ENCODE data around the gene CCDC127. TPM values are rescaled to one million over a fixed set of nuclear protein-coding genes. Genes with fewer than 3 reads are reported as not detected.

The CCDC127 gene
- polyA plus RNA-seq, 1 experiment, result 4.5 TPM

DNA sequence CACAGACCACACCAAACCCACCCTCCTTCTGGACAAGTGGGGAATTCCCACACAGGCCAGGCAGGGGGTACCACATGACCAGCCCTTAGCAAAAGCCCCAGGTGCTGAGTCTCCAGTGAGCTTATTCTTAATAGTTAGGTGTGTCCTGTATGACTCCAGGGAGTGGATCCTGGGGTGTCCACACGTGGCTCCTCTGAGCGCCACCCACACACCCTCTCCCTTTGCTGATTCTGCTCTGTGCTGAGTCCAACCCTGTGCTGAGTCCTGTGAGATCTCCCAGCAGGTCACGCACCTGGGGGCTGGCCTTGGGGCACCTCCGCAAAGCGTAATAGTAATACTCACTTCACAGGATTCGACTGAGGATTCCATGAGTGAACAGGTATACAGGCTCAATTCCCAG is 14.0 kb downstream of the CCDC127 start:
- no peak for DNase-seq (ENCODE audit: low read depth)
- Histone ChIP-seq H3K4me3 (ENCODE audit: low read depth, low read length) (no peak overlapping the region), H3K27me3 (ENCODE audit: control insufficient read depth, insufficient read depth, low read length) (no peaks in the 10 kb centered on the region), H3K36me3 (ENCODE audit: control insufficient read depth, insufficient read depth, low read length) (peaks cover 6% of the 10 kb centered on the region)
- TF ChIP-seq, protein P1, sequence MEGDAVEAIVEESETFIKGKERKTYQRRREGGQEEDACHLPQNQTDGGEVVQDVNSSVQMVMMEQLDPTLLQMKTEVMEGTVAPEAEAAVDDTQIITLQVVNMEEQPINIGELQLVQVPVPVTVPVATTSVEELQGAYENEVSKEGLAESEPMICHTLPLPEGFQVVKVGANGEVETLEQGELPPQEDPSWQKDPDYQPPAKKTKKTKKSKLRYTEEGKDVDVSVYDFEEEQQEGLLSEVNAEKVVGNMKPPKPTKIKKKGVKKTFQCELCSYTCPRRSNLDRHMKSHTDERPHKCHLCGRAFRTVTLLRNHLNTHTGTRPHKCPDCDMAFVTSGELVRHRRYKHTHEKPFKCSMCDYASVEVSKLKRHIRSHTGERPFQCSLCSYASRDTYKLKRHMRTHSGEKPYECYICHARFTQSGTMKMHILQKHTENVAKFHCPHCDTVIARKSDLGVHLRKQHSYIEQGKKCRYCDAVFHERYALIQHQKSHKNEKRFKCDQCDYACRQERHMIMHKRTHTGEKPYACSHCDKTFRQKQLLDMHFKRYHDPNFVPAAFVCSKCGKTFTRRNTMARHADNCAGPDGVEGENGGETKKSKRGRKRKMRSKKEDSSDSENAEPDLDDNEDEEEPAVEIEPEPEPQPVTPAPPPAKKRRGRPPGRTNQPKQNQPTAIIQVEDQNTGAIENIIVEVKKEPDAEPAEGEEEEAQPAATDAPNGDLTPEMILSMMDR (IDR thresholded peaks at IDR 0.05; ENCODE audit: insufficient read depth, low read depth, low read length), result no peak
- CTCF ChIA-PET, result interaction anchor here (1.0 to 1.2 kb wide), 2 partner anchors 15 kb away, joined by 3 read pairs; no protein-coding TSS in a partner anchor
- POLR2A ChIA-PET, result no interaction called here

DNA sequence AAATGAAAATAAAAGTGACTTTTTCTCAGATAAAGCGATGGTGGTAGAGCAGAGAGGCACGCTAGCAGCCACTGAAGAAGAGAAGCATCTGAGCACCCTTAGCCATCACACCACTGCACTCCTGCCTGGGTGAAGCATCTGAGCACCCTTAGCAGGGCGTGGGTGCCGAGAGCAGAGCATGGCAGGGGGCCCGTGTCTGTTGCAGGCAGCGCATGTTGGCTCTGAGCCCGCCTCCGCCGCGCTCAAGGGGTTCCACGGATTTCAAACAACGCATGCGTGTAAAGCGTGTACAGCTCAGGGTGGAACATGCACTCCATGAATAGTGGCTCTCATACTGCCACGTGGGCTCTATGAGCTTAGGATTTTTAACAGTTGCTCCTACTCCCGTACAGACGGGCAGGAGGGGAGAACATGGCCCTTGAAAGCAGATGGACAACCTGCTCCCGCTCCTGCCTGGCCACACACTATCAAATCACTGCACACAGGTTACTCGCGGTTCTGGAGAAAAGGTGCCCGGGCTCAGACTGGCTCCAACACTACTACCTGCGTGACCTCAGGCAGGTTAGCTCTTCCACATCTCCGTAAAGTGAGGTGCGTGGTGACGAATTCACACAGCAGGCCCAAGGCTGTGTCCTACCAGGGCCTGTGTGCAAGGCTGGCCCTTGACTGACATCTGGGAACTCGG is 14.6 kb downstream of the CCDC127 start:
- DNase-seq (ENCODE audit: low read depth), result no peak
- peaks cover 8% of the 10 kb centered on the region; the same call in 1 of the 2 replicates for H3K36me3 ChIP-seq (ENCODE audit: control insufficient read depth, insufficient read depth, low read length)
- no peak overlapping the region for H3K4me3 ChIP-seq (ENCODE audit: low read depth, low read length)
- TF ChIP-seq, protein P1 (IDR thresholded peaks at IDR 0.05; ENCODE audit: insufficient read depth, low read depth, low read length), result no peak
- POLR2A ChIA-PET, result no interaction called here
- H3K27me3 ChIP-seq (ENCODE audit: control insufficient read depth, insufficient read depth, low read length), result no peaks in the 10 kb centered on the region
- CTCF ChIA-PET, result interaction anchor here (1.0 to 1.6 kb wide), 2 partner anchors 15 to 16 kb away, joined by 3 to 6 read pairs; no protein-coding TSS in a partner anchor

DNA sequence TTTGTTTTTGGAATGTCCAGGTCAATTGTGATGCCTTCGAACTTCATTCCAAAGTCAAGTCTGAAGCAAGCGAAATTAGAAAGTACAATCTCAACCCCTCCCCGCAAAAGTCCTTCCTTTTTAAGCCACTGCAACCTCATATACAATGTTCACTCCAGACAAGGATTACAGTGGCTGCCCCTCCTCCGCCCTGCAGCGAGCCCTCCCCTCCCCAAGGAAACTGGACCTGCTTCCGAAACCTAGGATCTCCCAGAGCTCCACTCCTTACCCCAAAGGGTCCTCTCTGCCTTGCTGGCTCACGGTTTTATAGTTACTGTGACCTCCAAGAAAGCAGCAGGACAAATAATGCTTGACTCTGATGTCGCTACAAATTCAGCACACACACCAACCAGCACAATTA is 16.3 kb downstream of the CCDC127 start:
- no peaks in the 10 kb centered on the region for H3K27me3 ChIP-seq (ENCODE audit: control insufficient read depth, insufficient read depth, low read length)
- peaks cover 8% of the 10 kb centered on the region; the same call in 1 of the 2 replicates for H3K36me3 ChIP-seq (ENCODE audit: control insufficient read depth, insufficient read depth, low read length)
- no peak overlapping the region for H3K4me3 ChIP-seq (ENCODE audit: low read depth, low read length)
- no peak for DNase-seq (ENCODE audit: low read depth)
- TF ChIP-seq, protein P1 (IDR thresholded peaks at IDR 0.05; ENCODE audit: insufficient read depth, low read depth, low read length), result no peak
- POLR2A ChIA-PET, result no interaction called here
- CTCF ChIA-PET, result interaction anchor here (1.7 kb wide), 1 partner anchor 11 kb away, joined by 4 read pairs; the partner anchor contains the start of gene LRRC14B

DNA sequence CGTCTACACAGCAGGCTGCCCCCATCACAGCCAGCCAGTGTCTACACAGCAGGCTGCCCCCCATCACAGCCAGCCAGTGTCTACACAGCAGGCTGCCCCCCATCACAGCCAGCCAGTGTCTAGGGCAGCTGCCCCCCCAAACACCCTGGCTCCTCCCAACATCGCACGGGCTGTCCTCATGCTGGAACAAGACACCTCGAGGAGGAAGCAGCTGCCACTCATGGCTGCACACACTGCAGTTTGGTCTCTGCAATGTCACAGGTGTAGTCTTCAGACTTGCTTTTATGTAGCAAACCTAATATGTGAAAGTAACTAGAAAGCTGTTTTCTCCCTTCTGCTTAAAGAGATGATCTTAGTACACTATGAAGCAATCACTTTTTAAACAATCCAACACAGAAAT is 17.0 kb downstream of the CCDC127 start:
- POLR2A ChIA-PET, result no interaction called here
- Histone ChIP-seq H3K27me3 (ENCODE audit: control insufficient read depth, insufficient read depth, low read length) (no peaks in the 10 kb centered on the region), H3K4me3 (ENCODE audit: low read depth, low read length) (no peak overlapping the region), H3K36me3 (ENCODE audit: control insufficient read depth, insufficient read depth, low read length) (peaks cover 8% of the 10 kb centered on the region; the same call in 1 of the 2 replicates)
- CTCF ChIA-PET, result interaction anchor here (1.7 to 2.4 kb wide), 2 partner anchors 10 to 12 kb away, joined by 4 to 7 read pairs; partner anchors contain the start of gene LRRC14B
- no peak for DNase-seq (ENCODE audit: low read depth)
- TF ChIP-seq, protein P1 (IDR thresholded peaks at IDR 0.05; ENCODE audit: insufficient read depth, low read depth, low read length), result no peak

DNA sequence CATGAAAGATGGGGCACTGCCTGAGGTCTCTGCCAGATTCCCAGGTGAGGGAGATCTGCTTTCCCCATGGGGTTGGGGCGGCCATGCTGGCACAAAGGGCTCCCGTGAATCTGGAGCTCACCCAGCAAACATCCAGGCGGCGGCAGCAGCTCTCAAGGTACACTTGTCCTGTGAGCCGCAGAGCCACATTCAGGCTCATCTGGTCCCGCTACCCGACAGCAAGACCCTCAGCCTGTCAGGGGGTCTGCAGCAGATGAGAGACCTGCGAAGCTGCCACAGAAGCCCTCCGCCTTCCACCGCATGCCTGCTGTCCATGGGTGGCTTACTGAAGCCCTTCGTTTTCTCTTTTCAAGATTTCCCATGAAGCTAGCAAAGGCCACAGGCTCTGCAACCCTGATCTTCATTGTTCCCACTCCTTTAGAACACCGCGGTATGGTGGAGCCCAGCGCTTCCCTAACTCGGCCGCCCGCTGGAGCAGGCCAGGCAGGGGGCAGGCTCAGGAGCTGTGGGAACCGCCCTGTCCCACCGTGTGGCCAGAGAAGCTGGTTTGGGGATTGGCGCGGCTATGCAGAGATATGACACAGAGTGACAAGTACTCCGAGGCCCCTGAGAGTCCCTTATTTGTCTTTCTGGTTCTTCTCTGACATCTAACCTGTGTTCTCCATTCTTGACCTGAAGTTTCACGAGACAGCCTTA is 17.9 kb downstream of the CCDC127 start:
- ChIA-PET POLR2A (no interaction called here), CTCF (interaction anchor here (1.7 to 2.4 kb wide), 2 partner anchors 9 to 12 kb away, joined by 4 to 7 read pairs; partner anchors contain the start of gene LRRC14B)
- H3K36me3 ChIP-seq (ENCODE audit: control insufficient read depth, insufficient read depth, low read length), result peaks cover 8% of the 10 kb centered on the region; the same call in 1 of the 2 replicates
- no peak overlapping the region for H3K4me3 ChIP-seq (ENCODE audit: low read depth, low read length)
- DNase-seq (ENCODE audit: low read depth), result no peak
- no peaks in the 10 kb centered on the region for H3K27me3 ChIP-seq (ENCODE audit: control insufficient read depth, insufficient read depth, low read length)
- TF ChIP-seq, protein P1 (IDR thresholded peaks at IDR 0.05; ENCODE audit: insufficient read depth, low read depth, low read length), result no peak

Data from BJ (cell line).